Activated CD4-positive, CD25-positive, alpha-beta regulatory T cell treated with anti-CD3 and anti-CD28 coated beads, Interleukin-2, amount 50 U/mL, for 24 hours (primary cell): Measurements from ENCODE around the gene KLHL2.
"Not testable (repeated sequence)": the region's sequence is repeated elsewhere in the genome, so short reads cannot be mapped to it uniquely, and the experiment has no call there.

Experiments used
- ATAC-seq, 2 donors: fragments of 150-1000 bp; cut with Tn5 transposase; one replicate each; pipeline ENCODE4 v1.10.0; 2021; ENCODE audit warnings: mild to moderate bottlenecking in 1 of 2, moderate library complexity in 1 of 2

Gene KLHL2

GRCh38 chr4:165331359-165331758 lies 124.0 kb downstream of the KLHL2 start:
- no peak for ATAC-seq

DNA sequence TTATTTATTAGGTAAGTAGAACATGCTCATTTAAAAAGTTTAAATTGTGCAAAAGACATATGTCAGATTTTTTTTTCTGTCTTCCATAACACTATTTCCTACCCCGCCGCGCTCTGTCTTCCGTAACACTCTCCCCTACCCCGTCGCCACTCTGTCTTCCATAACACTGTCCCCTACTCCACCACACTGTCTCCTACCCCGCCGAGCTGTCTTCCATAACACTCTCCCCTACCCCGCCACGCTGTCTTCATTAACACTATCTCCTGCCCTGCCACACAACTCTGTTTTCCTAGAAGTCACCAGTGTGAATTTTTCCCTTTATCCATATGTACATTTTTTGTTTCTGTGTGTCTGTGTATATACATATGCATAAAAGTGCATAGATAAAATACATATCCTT lies 124.5 kb downstream of the KLHL2 start:
- no peak for ATAC-seq

DNA sequence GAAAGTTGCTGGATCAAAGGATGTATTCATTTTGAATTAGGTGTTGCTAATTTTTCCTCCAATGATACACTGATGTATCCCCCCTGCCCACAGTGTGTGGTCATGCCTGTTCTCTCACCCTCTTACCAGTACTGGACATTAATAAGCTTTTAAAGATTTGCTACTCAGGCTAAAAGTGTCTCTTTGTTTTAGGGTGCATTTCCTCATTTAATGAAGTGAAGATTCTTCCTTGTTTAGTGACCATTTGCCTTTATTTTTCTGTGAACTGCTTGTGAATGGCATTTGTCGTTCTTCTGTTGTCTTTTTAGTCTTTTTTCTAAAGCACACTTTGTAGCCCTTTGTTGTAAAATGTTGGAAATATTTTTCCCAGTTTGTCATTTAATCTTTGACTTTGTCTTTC lies 125.1 kb downstream of the KLHL2 start:
- no peak for ATAC-seq

- no peak for ATAC-seq
These were observed 127.9 kb downstream of the KLHL2 start for GRCh38 chr4:165335163-165335703.

DNA sequence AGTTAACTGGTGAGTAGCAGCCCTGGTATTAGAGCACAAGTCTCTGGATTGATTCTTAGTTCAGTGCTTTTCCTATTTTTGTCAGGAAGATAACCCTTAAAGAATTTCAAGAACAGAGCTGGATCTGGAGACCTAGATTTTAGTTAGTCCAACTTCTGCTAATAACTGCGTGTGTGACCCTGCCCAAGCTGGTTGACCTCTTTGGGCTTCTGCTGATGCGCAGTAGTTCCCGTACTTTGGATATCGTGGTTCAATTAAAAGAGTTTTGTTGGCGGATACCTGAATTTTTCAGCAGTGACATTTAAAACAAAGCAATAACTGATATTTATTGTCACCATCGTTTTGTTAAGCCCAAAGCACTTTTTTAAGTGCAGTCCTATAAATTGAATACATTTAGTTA lies 129.4 kb downstream of the KLHL2 start:
- no peak for ATAC-seq

GRCh38 chr4:165342340-165342739 lies 135.0 kb downstream of the KLHL2 start:
- ATAC-seq: not testable (repeated sequence)

- no peak for ATAC-seq
These were observed 136.2 kb downstream of the KLHL2 start for GRCh38 chr4:165343353-165344191.

DNA sequence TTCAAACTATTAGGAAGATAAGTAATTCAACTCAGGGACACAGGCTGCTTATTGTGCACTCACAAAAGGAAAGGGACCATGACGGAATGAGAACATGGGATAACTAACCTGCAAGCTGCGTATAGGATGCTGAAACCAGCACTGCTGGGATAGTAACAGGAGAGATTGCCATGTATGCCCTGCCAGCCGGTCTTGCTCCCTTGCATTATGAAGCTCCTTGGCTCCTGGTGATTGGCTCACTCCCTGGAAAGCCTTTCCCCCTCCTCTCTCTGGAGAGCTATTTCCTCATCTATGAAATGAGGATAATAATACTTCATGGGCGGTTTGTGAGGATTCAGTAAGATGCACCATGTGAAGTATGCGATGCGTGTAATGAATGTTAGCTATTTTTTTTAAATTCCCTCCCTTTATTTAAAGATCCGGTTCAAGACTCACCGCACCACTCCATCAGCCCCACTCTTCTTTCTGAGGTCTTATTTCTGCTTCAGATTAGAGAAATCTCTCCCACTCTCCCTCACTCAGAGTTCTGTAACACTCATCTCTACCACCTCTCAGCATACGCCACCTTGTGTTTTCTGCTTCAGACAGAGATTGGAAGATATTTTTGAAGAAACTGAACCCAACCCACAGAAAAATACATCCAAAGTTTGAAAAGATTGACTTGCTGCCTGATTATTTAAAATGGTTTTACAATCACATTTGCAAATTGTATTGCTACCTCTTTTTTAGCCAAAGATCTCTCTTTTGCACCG lies 138.5 kb downstream of the KLHL2 start:
- ATAC-seq: no peak

DNA sequence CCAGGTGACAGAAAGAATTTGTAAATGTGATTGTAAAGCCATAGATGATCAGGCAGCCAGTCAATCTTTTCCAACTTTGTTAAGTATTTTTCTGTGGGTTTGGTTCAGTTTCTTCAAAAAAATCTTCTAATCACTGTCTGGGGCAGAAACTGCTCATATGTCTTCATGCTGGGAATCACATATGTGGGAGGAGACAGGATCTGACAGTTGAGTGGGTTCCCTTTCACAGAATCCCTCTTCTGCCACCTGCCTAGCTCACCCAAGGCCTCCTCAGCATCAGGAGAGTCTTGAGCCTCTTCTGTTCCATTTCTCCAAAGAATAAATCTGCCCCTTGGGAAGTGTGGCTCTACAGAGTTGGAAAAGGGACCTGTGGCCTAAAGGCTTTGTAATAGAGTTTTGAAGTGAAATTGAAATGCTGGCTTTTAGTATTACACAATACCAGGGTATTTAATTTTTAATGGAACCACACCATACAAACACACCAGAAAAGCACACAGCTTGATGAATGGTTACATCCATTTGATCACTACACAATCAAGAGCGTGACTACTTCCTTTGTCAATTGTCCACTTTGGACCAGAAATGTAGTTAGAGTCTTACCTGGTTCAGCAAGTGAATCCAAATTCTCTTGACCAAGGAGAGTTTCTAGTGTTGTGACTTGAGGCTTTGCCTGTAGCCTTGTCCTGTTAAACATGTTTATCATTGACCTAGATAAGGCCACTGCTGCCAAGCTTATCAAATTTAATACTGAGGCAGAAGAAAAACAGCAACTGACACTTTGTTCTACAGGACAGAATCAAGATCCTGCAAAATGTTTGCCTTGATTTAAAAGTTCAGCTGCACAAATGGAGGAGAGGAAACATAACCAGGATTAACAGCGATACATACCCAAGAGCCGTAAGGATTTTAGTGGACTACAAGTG lies 140.5 kb downstream of the KLHL2 start:
- no peak for ATAC-seq

GRCh38 chr4:165351359-165352130 lies 144.2 kb downstream of the KLHL2 start:
- ATAC-seq: no peak

DNA sequence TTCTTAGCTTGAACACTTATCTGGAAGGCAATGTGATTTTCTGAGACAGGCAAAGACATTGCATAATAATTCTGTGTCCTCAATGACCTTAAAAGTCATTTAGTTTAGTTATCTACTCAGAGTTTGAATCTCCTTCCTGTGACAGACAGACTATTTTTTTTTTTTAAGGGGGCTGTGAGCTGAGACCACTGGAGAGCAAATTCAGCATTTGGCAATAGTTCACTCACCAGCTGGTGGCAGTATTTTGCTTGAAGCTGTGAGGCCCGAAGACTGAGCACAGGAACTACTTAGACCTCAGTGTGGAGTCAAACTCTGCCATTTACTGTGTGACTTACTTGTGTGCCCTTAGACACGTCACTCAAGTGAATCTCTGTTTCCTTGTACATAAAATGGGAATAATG lies 148.5 kb downstream of the KLHL2 start:
- no peak for ATAC-seq

DNA sequence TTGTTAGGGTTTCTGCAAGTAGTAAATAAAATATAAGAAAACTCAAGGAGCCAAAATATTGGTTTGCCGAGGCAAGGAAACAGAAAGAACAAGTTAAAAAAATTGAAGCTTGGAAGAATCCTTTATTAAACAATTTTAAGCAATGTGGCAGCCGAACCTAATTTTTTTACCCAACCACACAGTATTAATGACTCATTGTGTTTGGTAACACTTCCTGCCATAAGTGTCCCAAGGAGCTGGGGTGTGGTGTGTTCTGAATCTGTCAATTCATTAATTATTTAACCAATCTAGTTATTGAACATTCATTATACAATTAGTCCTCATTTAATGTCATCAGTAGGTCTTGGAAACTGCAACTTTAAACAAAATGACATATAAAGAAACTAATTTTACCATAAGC lies 152.1 kb downstream of the KLHL2 start:
- ATAC-seq: no peak

- ATAC-seq: no peak
These were observed 152.8 kb downstream of the KLHL2 start for GRCh38 chr4:165360041-165360695.

- no peak for ATAC-seq
These were observed 153.8 kb downstream of the KLHL2 start for GRCh38 chr4:165360985-165361670.

DNA sequence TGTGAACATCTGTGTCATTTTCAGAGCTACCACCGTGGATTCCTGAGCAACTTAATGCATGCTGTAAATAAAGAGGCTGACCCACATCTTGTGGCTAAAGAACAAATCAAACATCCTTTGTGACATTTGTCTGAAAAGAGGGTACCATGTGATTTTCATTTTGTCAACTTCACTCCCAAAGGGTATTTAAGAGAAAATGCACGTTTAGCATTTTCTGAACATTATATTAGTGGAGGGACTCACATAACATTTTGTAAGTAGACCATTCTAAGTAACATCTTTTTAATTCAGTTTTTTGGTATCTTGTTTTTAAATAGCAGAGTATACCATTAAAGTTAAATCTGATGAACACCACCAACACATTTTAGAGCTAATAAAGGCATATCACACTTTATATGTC lies 154.4 kb downstream of the KLHL2 start:
- no peak for ATAC-seq

DNA sequence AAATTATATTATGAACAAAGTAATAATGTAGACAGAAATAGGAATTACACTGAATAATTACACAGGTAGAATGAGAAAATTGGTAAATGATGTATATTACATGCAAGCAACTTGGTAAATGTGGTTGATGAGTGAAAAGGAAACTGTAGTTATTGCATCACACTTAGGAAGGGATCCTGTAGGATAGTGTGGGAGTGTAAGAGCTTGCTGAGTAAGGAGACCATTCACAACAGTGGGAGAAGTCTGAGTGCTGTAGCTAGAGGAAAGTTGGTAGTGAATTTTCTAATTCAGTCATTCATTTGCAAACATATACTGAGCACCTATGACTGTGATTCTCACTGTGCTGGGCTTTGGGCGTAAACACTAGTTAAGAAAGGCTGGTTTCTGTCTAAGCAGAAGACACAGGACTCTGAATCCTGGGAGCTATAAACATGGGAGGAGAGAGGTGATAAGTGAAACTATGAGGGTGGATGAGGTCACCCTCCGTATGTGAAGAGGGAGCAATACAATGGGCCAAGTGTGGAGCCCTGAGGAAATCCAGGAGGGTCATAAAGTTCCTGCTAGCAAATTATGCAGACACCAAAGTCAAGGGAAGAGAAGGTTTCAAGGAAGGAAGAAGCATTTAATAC lies 157.2 kb downstream of the KLHL2 start:
- ATAC-seq: no peak

GRCh38 chr4:165367040-165367439 lies 159.7 kb downstream of the KLHL2 start:
- ATAC-seq: no peak

GRCh38 chr4:165368114-165368513 lies 160.8 kb downstream of the KLHL2 start:
- ATAC-seq: no peak

GRCh38 chr4:165368567-165368966 lies 161.2 kb downstream of the KLHL2 start:
- no peak for ATAC-seq

DNA sequence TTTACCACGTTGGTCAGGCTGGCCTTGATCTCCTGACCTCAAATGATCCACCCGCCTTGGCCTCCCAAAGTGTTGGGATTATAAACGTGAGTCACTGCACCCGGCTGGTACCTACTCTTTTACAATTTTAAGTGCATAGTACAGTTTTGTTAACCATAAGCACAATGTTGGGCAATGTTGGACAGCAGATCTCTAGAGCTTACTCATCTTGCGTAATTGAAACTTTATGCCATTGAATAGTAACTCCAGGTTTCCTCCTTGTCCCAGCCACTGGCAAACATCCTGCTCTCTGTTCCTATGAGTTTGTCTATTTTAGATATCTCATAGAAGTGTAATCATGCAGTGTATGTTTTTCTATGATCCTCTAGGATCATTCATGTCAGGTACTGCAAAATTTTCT lies 162.2 kb downstream of the KLHL2 start:
- ATAC-seq: no peak
